SK-N-SH (cell line): Measurements from ENCODE around the gene WNK4. TPM values are rescaled to one million over a fixed set of nuclear protein-coding genes. Genes with fewer than 3 reads are reported as not detected.

Experiments used
- CTCF ChIA-PET: fragments of 300-600, 350-600 bp; formaldehyde crosslinking; extraction: SDS; loops from one replicate; lab custom pipeline; 2021; lab: Yijun Ruan, JAX
- POLR2A ChIA-PET: fragments of 350-600 bp; sonication (Branson Sonifier 250); formaldehyde crosslinking; extraction: SDS; loops from one replicate; lab custom pipeline; 2020; ENCODE audit warnings: antibody characterized with exemption, inconsistent platforms; lab: Yijun Ruan, JAX
- DNase-seq: peaks from one replicate; pipeline ENCODE4 v3.0.0; 2012
- H2AFZ ChIP-seq: fragments of 200-600 bp; sonication (generic); 2 replicates; pipeline ENCODE4 v1.8.1; 2016; ENCODE audit warnings: antibody characterized with exemption, mild to moderate bottlenecking, low read depth
- H3F3A ChIP-seq: fragments of 200-600 bp; sonication (generic); replicated peaks from 2 replicates; pipeline ENCODE3; 2016; ENCODE audit warnings: antibody characterized with exemption, mild to moderate bottlenecking; ENCODE audit not compliant: insufficient read depth
- H3K27ac ChIP-seq, 2 experiments: fragments of 200-500 bp in 1 of 2; fragments of 200-600 bp in 1 of 2; sonication (Bioruptor generic) in 1 of 2; sonication (generic), shearing (Covaris generic) in 1 of 2; 2 replicates each; pipeline versions ENCODE4 v1.5.1 to v1.6.1; 2014 to 2016; ENCODE audit warnings: low read depth in 2 of 2, inconsistent platforms in 1 of 2, low read length in 1 of 2, mild to moderate bottlenecking in 1 of 2, mixed read lengths in 1 of 2
- H3K27me3 ChIP-seq: fragments of 200-600 bp; sonication (generic), shearing (Covaris generic); 2 replicates; pipeline ENCODE4 v1.6.1; 2016; ENCODE audit warnings: mixed run types; ENCODE audit not compliant: insufficient read depth
- H3K36me3 ChIP-seq, 2 experiments: fragments of 200-500 bp in 1 of 2; fragments of 200-600 bp in 1 of 2; sonication (Bioruptor generic) in 1 of 2; sonication (generic) in 1 of 2; replicated peaks in 1 of 2; 2 replicates each; pipeline versions ENCODE3 to v1.5.1; 2014 to 2016; ENCODE audit warnings: low read length in 1 of 2, mild to moderate bottlenecking in 1 of 2; ENCODE audit not compliant: insufficient read depth in 2 of 2, control insufficient read depth in 1 of 2
- H3K4me1 ChIP-seq, 2 experiments: fragments of 200-500 bp in 1 of 2; fragments of 200-600 bp in 1 of 2; sonication (Bioruptor generic) in 1 of 2; sonication (generic), shearing (Covaris generic) in 1 of 2; 2 replicates each; pipeline versions ENCODE4 v1.5.1 to v1.6.1; 2014 to 2016; ENCODE audit warnings: low read depth in 1 of 2, low read length in 1 of 2, mixed run types in 1 of 2; ENCODE audit not compliant: insufficient read depth in 2 of 2, control insufficient read depth in 1 of 2
- H3K4me2 ChIP-seq: fragments of 200-600 bp; sonication (generic), shearing (Covaris generic); 2 replicates; pipeline ENCODE4 v1.6.1; 2017; ENCODE audit warnings: mixed run types
- H3K4me3 ChIP-seq, 2 experiments: fragments of 200-500 bp in 1 of 2; fragments of 200-600 bp in 1 of 2; sonication (Bioruptor generic) in 1 of 2; sonication (generic), shearing (Covaris generic) in 1 of 2; 2 replicates each; pipeline versions ENCODE4 v1.5.1 to v1.8.1; 2014 to 2016; ENCODE audit warnings: low read depth in 2 of 2, inconsistent platforms in 1 of 2, low read length in 1 of 2, mild to moderate bottlenecking in 1 of 2, mixed read lengths in 1 of 2, moderate library complexity in 1 of 2
- H3K79me2 ChIP-seq: fragments of 200-600 bp; sonication (generic); 2 replicates; pipeline ENCODE4 v1.8.1; 2017; ENCODE audit warnings: mild to moderate bottlenecking; ENCODE audit not compliant: insufficient read depth
- H3K9ac ChIP-seq: fragments of 200-600 bp; sonication (generic); 2 replicates; pipeline ENCODE4 v1.6.1; 2017; ENCODE audit warnings: mixed run types
- H3K9me2 ChIP-seq: fragments of 200-600 bp; sonication (generic); 2 replicates; pipeline ENCODE4 v1.6.1; 2017; ENCODE audit warnings: mixed run types
- H3K9me3 ChIP-seq: fragments of 200-600 bp; sonication (generic); 2 replicates; pipeline ENCODE4 v1.6.1; 2017; ENCODE audit warnings: mixed run types, mild to moderate bottlenecking, moderate library complexity
- H4K20me1 ChIP-seq: fragments of 200-600 bp; sonication (generic); 2 replicates; pipeline ENCODE4 v1.6.1; 2017; ENCODE audit warnings: mild to moderate bottlenecking, mixed run types; ENCODE audit not compliant: insufficient read depth
- ELF1 ChIP-seq: IDR thresholded peaks from 2 replicates; pipeline ENCODE4 v1.4.0; 2012
- EP300 ChIP-seq, 2 experiments: IDR thresholded peaks; 2 replicates each; pipeline versions ENCODE4 v1.4.0 to v1.6.1; 2012; ENCODE audit warnings: borderline replicate concordance in 1 of 2, low read depth in 1 of 2, low read length in 1 of 2
- FOSL2 ChIP-seq: IDR thresholded peaks from 2 replicates; pipeline ENCODE4 v1.4.0; 2012; ENCODE audit warnings: low read depth, mild to moderate bottlenecking, moderate library complexity, borderline replicate concordance
- FOXJ3 ChIP-seq: sonication (generic); formaldehyde crosslinking; IDR thresholded peaks from 2 replicates; pipeline ENCODE4 v1.5.1; 2020; ENCODE audit warnings: mild to moderate bottlenecking, missing genetic modification reagents
- GABPA ChIP-seq: IDR thresholded peaks from 2 replicates; pipeline ENCODE4 v1.4.0; 2012; ENCODE audit warnings: low read depth, mild to moderate bottlenecking
- MEF2A ChIP-seq: IDR thresholded peaks from 2 replicates; pipeline ENCODE4 v1.4.0; 2012; ENCODE audit warnings: low read depth, borderline replicate concordance
- NRF1 ChIP-seq: IDR thresholded peaks from 2 replicates; pipeline ENCODE4 v1.6.1; 2012; ENCODE audit warnings: low read depth, mild to moderate bottlenecking, low read length
- PBX3 ChIP-seq: IDR thresholded peaks from 2 replicates; pipeline ENCODE4; 2012
- POLR2AphosphoS5 ChIP-seq: IDR thresholded peaks from 2 replicates; pipeline ENCODE4 v1.6.1; 2012; ENCODE audit warnings: low read depth, low read length
- RAD21 ChIP-seq: IDR thresholded peaks from 2 replicates; pipeline ENCODE4 v1.6.1; 2012; ENCODE audit warnings: mild to moderate bottlenecking, low read length
- RCOR1 ChIP-seq: fragments of 150-350 bp; IDR thresholded peaks from 2 replicates; pipeline ENCODE4 v1.6.1; 2017; ENCODE audit warnings: antibody characterized with exemption, low read length
- RFX5 ChIP-seq: IDR thresholded peaks from 2 replicates; pipeline ENCODE4 v1.6.1; 2012; ENCODE audit warnings: mild to moderate bottlenecking, improper control_type of control experiment, low read length
- TAF1 ChIP-seq: IDR thresholded peaks from 2 replicates; pipeline ENCODE4 v1.6.1; 2012; ENCODE audit warnings: low read depth, mild to moderate bottlenecking, low read length, moderate library complexity, borderline replicate concordance
- USF2 ChIP-seq: fragments of 150-350 bp; IDR thresholded peaks from 2 replicates; pipeline ENCODE4 v1.6.1; 2017; ENCODE audit warnings: antibody characterized with exemption, low read length, low read depth, borderline replicate concordance
- YY1 ChIP-seq: IDR thresholded peaks from 2 replicates; pipeline ENCODE4 v1.4.0; 2012; ENCODE audit warnings: low read depth, mild to moderate bottlenecking
- WGBS: methylation state at CpG from one replicate; pipeline ENCODE4 v1.1.6; 2017; ENCODE audit warnings: low lambda C conversion rate; 5-methylcytosine and 5-hydroxymethylcytosine counted together
- polyA plus RNA-seq, 3 experiments: library from polyadenylated mRNA; depleted of rRNA; stranded (reverse); fragments of >200 nt; gene quantifications; 2 replicates each; pipeline ENCODE4 v1.2.3, GENCODE V29; 2012
- TF ChIP-seq, protein P1 (sequence below): fragments of 200-600 bp; sonication (generic); IDR thresholded peaks from 2 replicates; pipeline ENCODE4 v1.6.1; 2017; ENCODE audit warnings: antibody characterized with exemption, mild to moderate bottlenecking, moderate library complexity
- TF ChIP-seq, protein P2 (sequence below): IDR thresholded peaks from 2 replicates; pipeline ENCODE4 v1.4.0; 2012; ENCODE audit warnings: low read depth, borderline replicate concordance

The WNK4 gene
- polyA plus RNA-seq, 1 of the 3 experiments (the other 2 are of a cell fraction), result 12.5 TPM

DNA sequence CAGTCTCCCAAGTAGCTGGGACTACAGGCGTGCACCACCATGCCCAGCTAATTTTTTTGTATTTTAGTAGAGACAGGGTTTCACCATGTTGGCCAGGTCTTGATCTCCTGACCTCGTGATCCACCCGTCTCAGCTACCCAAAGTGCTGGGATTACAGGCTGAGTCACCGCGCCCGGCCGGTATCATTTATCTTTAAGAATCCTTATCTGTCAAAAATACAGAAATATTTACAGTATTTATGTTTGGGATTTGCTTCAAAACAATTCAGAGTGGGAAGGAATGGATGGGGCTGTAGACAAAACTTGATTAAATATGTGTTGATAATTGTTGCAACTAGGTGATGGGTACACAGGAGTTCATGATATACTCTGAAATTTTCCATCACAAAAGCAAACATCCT is 40.8 kb downstream of the WNK4 start:
- CTCF ChIA-PET, result interaction anchor here (0.6 to 3.7 kb wide), 11 partner anchors 10 to 108 kb away, joined by 3 to 35 read pairs (median 3); partner anchors contain the start of gene WNK4
- Histone ChIP-seq H3K36me3 (peaks cover 44 to 61% of the 10 kb centered on the region in 2 experiments), H3K27me3 (no peaks in the 10 kb centered on the region)

More for the DNA sequence above, 40.8 kb downstream of the WNK4 start:
- Histone ChIP-seq H4K20me1 (no peaks in the 10 kb centered on the region), H3F3A (peaks cover 43% of the 10 kb centered on the region), H3K27ac (no peak overlapping the region), H3K4me1 (peaks cover under 1 to 4% of the 10 kb centered on the region in 2 experiments; a peak in 1 of 4 replicates), H3K9me3 (no peaks in the 10 kb centered on the region), H3K4me2 (no peak overlapping the region), H3K4me3 (no peak overlapping the region), H3K79me2 (peaks cover 34% of the 10 kb centered on the region), H2AFZ (no peak overlapping the region), H3K9me2 (no peaks in the 10 kb centered on the region), H3K9ac (no peak overlapping the region)
- 86% methylated on average over 7 of the region's 7 CpGs for WGBS
- no peak for DNase-seq
- TF ChIP-seq ELF1 (no peak), GABPA (no peak), MEF2A (no peak), RCOR1 (no peak), FOXJ3 (CRISPR knock-in tag) (no peak), TAF1 (no peak), EP300 (IDR thresholded peaks at IDR 0.05; ENCODE audit: borderline replicate concordance in 1 of 2, low read depth in 1 of 2, low read length in 1 of 2) (no peak), FOSL2 (no peak), RFX5 (no peak), YY1 (no peak), RAD21 (no peak), POLR2AphosphoS5 (no peak), PBX3 (no peak), USF2 (no peak), NRF1 (no peak)
- TF ChIP-seq, protein P1, sequence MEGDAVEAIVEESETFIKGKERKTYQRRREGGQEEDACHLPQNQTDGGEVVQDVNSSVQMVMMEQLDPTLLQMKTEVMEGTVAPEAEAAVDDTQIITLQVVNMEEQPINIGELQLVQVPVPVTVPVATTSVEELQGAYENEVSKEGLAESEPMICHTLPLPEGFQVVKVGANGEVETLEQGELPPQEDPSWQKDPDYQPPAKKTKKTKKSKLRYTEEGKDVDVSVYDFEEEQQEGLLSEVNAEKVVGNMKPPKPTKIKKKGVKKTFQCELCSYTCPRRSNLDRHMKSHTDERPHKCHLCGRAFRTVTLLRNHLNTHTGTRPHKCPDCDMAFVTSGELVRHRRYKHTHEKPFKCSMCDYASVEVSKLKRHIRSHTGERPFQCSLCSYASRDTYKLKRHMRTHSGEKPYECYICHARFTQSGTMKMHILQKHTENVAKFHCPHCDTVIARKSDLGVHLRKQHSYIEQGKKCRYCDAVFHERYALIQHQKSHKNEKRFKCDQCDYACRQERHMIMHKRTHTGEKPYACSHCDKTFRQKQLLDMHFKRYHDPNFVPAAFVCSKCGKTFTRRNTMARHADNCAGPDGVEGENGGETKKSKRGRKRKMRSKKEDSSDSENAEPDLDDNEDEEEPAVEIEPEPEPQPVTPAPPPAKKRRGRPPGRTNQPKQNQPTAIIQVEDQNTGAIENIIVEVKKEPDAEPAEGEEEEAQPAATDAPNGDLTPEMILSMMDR, result no peak
- TF ChIP-seq, protein P2, sequence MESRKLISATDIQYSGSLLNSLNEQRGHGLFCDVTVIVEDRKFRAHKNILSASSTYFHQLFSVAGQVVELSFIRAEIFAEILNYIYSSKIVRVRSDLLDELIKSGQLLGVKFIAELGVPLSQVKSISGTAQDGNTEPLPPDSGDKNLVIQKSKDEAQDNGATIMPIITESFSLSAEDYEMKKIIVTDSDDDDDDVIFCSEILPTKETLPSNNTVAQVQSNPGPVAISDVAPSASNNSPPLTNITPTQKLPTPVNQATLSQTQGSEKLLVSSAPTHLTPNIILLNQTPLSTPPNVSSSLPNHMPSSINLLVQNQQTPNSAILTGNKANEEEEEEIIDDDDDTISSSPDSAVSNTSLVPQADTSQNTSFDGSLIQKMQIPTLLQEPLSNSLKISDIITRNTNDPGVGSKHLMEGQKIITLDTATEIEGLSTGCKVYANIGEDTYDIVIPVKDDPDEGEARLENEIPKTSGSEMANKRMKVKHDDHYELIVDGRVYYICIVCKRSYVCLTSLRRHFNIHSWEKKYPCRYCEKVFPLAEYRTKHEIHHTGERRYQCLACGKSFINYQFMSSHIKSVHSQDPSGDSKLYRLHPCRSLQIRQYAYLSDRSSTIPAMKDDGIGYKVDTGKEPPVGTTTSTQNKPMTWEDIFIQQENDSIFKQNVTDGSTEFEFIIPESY, result no peak
- POLR2A ChIA-PET, result interaction anchor here (0.6 kb wide), 1 partner anchor 22 kb away, joined by 3 read pairs; the partner anchor contains the start of gene CNTD1
